Measurements from ENCODE around the gene HGF. TPM values are rescaled to one million over a fixed set of nuclear protein-coding genes. Genes with fewer than 3 reads are reported as not detected.

The HGF gene
- total RNA-seq, 3 donors from 2014 or later = 1.4 to 4.6 (median 3.2) TPM

DNA sequence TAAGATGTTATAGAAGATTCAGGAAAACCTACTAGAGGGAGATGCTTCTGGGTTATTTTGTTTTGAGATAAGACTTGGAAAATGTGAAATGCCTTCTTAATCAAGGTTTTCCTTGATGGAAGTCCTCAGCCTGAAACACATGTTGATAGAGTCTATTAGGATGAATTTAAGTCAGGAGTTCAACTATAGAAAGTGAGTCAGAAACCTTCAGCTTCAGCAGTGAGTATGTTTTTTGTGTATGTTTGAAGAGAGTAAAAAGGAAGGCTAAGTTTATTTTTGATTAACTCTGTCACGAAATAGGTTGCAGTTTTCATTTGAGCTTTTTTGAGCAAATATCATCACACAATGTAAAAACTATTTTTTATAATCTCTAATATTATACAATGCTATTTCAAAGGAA, 114.6 kb downstream of the HGF start:
- intact Hi-C loops (cut with DNase I, micrococcal nuclease) = no loop called here
- Histone ChIP-seq H3K4me3 (no peak overlapping the region), H3K9me3 (peaks cover 16% of the 10 kb centered on the region), H3K36me3 (ENCODE audit: low read depth) (no peaks in the 10 kb centered on the region), H3K4me1 (ENCODE audit: low read depth) (no peaks in the 10 kb centered on the region)
- no peak for ATAC-seq
- no peak for TF ChIP-seq CTCF (IDR thresholded peaks at IDR 0.05)
- no peak for DNase-seq

DNA sequence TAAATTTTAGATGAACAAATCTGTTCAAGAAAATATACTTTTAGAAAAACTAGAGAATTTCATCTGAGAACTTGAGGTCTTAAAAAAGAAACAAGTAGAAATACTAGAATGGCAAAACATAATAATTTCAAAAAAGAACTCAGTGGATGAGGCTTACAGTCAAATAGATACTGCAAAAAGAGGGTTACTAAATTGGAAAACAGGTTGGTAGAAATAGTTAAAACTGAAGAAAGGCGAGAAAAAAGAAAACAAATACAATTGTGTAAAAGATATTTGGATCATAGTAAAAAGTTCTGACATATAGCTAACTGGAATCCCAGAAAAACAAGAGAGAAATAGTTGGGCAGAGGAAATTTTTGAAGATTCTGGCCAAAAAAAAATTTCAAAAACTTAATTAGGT, 117.6 kb downstream of the HGF start:
- intact Hi-C loops (cut with DNase I, micrococcal nuclease) = no loop called here

More for the DNA sequence above, 117.6 kb downstream of the HGF start:
- H3K4me1 ChIP-seq (ENCODE audit: low read depth) = no peaks in the 10 kb centered on the region
- TF ChIP-seq CTCF (IDR thresholded peaks at IDR 0.05) = no peak
- peaks cover 16% of the 10 kb centered on the region for H3K9me3 ChIP-seq
- H3K36me3 ChIP-seq (ENCODE audit: low read depth) = no peaks in the 10 kb centered on the region
- H3K4me3 ChIP-seq = no peak overlapping the region
- DNase-seq = no peak
- no peak for ATAC-seq
